Measurements from ENCODE around the gene SPIRE1. TPM values are rescaled to one million over a fixed set of nuclear protein-coding genes. Genes with fewer than 3 reads are reported as not detected.

The SPIRE1 gene
- total RNA-seq, 1 experiment from 2014 or later: 16.6 TPM

DNA sequence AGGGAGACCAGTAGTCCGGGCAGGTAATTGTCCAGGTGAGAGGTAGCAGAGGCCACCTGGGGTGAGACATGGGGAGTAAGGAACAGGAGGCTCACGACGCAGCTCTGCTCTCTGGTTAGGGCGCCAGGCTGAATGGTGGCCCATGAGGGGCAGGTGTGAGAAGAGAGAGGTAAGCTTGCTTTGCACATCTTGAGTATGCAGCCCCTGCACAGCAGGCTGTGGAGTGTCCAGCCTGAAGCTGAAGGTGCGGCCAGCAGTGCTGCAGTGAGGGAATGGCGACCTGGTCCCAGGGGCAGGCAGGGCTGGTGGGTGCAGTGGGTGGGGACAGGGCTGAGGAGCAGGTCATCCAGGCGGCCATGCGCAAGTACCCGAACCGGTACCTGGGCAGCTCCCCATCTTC, 234.5 kb downstream of the SPIRE1 start:
- Histone ChIP-seq H2AFZ (ENCODE audit: low read length) (no peak overlapping the region), H3K27ac (ENCODE audit: insufficient read length, low read depth, low read length) (no peak overlapping the region), H4K20me1 (ENCODE audit: control insufficient read depth, insufficient read depth, insufficient read length) (no peaks in the 10 kb centered on the region), H3K23ac (ENCODE audit: insufficient read length, low read depth, low read length) (no peak overlapping the region), H3K4me1 (ENCODE audit: insufficient read depth, low read length) (no peaks in the 10 kb centered on the region), H3K14ac (ENCODE audit: insufficient read depth, low read length) (no peak overlapping the region), H3K9me3 (ENCODE audit: control insufficient read depth, low read depth, low read length) (peaks cover 16% of the 10 kb centered on the region), H2BK5ac (ENCODE audit: insufficient read length, low read length) (no peak overlapping the region), H2BK15ac (ENCODE audit: low read depth, low read length) (no peak overlapping the region), H4K5ac (ENCODE audit: insufficient read length, low read depth, low read length) (no peak overlapping the region), H3K79me2 (ENCODE audit: insufficient read depth, low read length) (no peaks in the 10 kb centered on the region), H3T11ph (ENCODE audit: low read length) (no peak overlapping the region), H4K91ac (ENCODE audit: insufficient read length, low read depth, low read length) (no peak overlapping the region), H3K23me2 (ENCODE audit: insufficient read length, low read depth, low read length, poor library complexity, severe bottlenecking) (peaks cover 7% of the 10 kb centered on the region), H3K56ac (ENCODE audit: insufficient read length, low read depth, low read length) (no peak overlapping the region), H2BK120ac (ENCODE audit: low read depth, low read length, poor library complexity, severe bottlenecking) (no peak overlapping the region), H3K18ac (ENCODE audit: insufficient read length, low read depth, low read length) (no peak overlapping the region), H2BK20ac (ENCODE audit: low read depth, low read length, poor library complexity, severe bottlenecking) (no peak overlapping the region), H3K79me1 (ENCODE audit: insufficient read depth, low read depth, low read length, poor library complexity, severe bottlenecking) (no peaks in the 10 kb centered on the region), H3K9ac (ENCODE audit: extremely low read depth, insufficient read length, low read length) (no peak overlapping the region), H2AK5ac (ENCODE audit: insufficient read length, low read length) (no peak overlapping the region), H3K4ac (ENCODE audit: low read depth, low read length) (no peak overlapping the region), H3K27me3 (ENCODE audit: insufficient read depth, low read length) (no peaks in the 10 kb centered on the region), H3K4me2 (ENCODE audit: insufficient read depth, insufficient read length, low read length) (no peak overlapping the region), H2BK12ac (ENCODE audit: insufficient read length, low read depth, low read length) (no peak overlapping the region), H4K8ac (replicated peaks; ENCODE audit: insufficient read length, low read depth, low read length) (no peak overlapping the region)
- TF ChIP-seq, protein P1, sequence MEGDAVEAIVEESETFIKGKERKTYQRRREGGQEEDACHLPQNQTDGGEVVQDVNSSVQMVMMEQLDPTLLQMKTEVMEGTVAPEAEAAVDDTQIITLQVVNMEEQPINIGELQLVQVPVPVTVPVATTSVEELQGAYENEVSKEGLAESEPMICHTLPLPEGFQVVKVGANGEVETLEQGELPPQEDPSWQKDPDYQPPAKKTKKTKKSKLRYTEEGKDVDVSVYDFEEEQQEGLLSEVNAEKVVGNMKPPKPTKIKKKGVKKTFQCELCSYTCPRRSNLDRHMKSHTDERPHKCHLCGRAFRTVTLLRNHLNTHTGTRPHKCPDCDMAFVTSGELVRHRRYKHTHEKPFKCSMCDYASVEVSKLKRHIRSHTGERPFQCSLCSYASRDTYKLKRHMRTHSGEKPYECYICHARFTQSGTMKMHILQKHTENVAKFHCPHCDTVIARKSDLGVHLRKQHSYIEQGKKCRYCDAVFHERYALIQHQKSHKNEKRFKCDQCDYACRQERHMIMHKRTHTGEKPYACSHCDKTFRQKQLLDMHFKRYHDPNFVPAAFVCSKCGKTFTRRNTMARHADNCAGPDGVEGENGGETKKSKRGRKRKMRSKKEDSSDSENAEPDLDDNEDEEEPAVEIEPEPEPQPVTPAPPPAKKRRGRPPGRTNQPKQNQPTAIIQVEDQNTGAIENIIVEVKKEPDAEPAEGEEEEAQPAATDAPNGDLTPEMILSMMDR (conservative IDR thresholded peaks at IDR 0.05): no peak
- Mint-ChIP-seq H3K9me3 (no peaks in the 10 kb centered on the region; a peak in 1 of 5 replicates), H3K27ac (no peak overlapping the region), H3K36me3 (ENCODE audit: insufficient read depth in 1 of 3, low read depth in 3 of 3) (peaks cover 3 to 17% (median 8%) of the 10 kb centered on the region in 3 experiments; a peak in 6 of 7 replicates), H3K4me3 (no peak overlapping the region), H3K4me1 (peaks cover 13 to 19% of the 10 kb centered on the region in 2 experiments), H3K27me3 (ENCODE audit: low read depth) (no peaks in the 10 kb centered on the region)
- DNase-seq: no peak
- no CpG with 5 or more reads among the region's 10 CpGs for WGBS (ENCODE audit: extremely low coverage, insufficient read length, low lambda C conversion rate)

Data from H9 (cell line).